Measurements from ENCODE around the gene FRAT2. TPM values are rescaled to one million over a fixed set of nuclear protein-coding genes. Genes with fewer than 3 reads are reported as not detected.

The FRAT2 gene
- polyA plus RNA-seq, 1 donor from 2014 or later, result 7.3 TPM

- Mint-ChIP-seq H3K27ac (peak overlapping the region in 2 of 3 donors; percentile 79 to 99), H3K36me3 (peaks cover 3% of the 10 kb centered on the region), H3K9me3 (no peaks in the 10 kb centered on the region), H3K4me1 (peaks cover 17 to 30% (median 24%) of the 10 kb centered on the region in 3 donors), H3K4me3 (peak overlapping the region in 1 of 4 donors; percentile 95), H3K27me3 (no peaks in the 10 kb centered on the region)
These were observed 2.7 kb upstream of the FRAT2 start for GRCh38 chr10:97336942-97337831.

- Mint-ChIP-seq H3K4me1 (peaks cover 20 to 35% (median 31%) of the 10 kb centered on the region in 3 donors), H3K4me3 (peak overlapping the region; percentile 55 to 95 (median 78)), H3K36me3 (peaks cover 3% of the 10 kb centered on the region), H3K27ac (peak overlapping the region in 2 of 3 donors; percentile 79 to 99), H3K27me3 (no peaks in the 10 kb centered on the region), H3K9me3 (no peaks in the 10 kb centered on the region)
These were observed 1.9 kb upstream of the FRAT2 start for GRCh38 chr10:97336446-97336845.

DNA sequence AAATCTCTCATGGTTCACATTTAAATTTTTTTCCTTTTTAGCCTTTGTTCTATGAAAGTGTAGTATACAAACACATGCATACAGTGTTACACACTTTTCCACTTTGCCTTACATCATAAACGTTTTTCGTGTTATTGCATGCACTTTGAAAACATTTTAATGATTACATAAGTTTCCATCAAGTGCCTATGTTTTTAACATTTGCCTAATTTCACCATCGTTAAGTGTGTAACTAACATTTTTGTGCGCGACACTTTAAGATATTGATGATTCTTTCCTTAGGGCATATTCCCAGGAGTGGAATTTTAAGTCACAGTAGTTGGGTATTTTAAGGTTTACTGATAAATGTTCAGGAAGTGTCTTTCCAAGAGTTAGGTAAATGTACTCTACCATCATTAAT, 1.5 kb upstream of the FRAT2 start:
- H3K9me3 Mint-ChIP-seq, result no peaks in the 10 kb centered on the region
- no peaks in the 10 kb centered on the region for H3K27me3 Mint-ChIP-seq
- H3K4me1 Mint-ChIP-seq, result peaks cover 24 to 40% (median 35%) of the 10 kb centered on the region in 3 donors
- H3K27ac Mint-ChIP-seq, result peak overlapping the region; percentile 46 to 99 (median 79)
- H3K36me3 Mint-ChIP-seq, result peaks cover 3% of the 10 kb centered on the region
- peak overlapping the region; percentile 55 to 95 (median 78) for H3K4me3 Mint-ChIP-seq

- Mint-ChIP-seq H3K36me3 (peaks cover 3% of the 10 kb centered on the region), H3K4me1 (peaks cover 24 to 40% (median 36%) of the 10 kb centered on the region in 3 donors), H3K27ac (peak overlapping the region in 2 of 3 donors; percentile 81 to 99), H3K4me3 (peak overlapping the region; percentile 83 to 95 (median 91)), H3K9me3 (no peaks in the 10 kb centered on the region), H3K27me3 (no peaks in the 10 kb centered on the region)
These were observed 675 bp upstream of the FRAT2 start for GRCh38 chr10:97335188-97335619.

- Mint-ChIP-seq H3K36me3 (peaks cover 3% of the 10 kb centered on the region), H3K9me3 (no peaks in the 10 kb centered on the region), H3K4me1 (peaks cover 26 to 47% (median 44%) of the 10 kb centered on the region in 3 donors), H3K27ac (peak overlapping the region; percentile 84 to 98 (median 89)), H3K27me3 (no peaks in the 10 kb centered on the region), H3K4me3 (peak overlapping the region; percentile 90 to 97 (median 96))
These were observed 744 bp downstream of the FRAT2 start for GRCh38 chr10:97333601-97334369.

DNA sequence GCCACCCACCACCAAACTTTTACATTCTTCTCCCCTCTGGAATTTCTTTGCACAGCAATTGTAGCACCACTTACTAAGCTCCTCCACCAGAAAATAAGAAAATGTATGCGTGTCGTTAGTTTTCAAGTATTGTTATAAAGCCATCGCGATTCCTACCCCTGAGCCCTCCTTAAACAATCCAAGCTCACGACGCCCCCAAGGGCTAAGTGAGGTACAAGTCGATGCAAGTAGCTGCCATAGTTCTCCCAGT, 1.3 kb downstream of the FRAT2 start:
- no peaks in the 10 kb centered on the region for H3K27me3 Mint-ChIP-seq
- peaks cover 3% of the 10 kb centered on the region for H3K36me3 Mint-ChIP-seq
- no peaks in the 10 kb centered on the region for H3K9me3 Mint-ChIP-seq
- peak overlapping the region; percentile 84 to 98 (median 89) for H3K27ac Mint-ChIP-seq
- H3K4me3 Mint-ChIP-seq, result peak overlapping the region; percentile 90 to 97 (median 96)
- peaks cover 26 to 49% (median 46%) of the 10 kb centered on the region in 3 donors for H3K4me1 Mint-ChIP-seq

DNA sequence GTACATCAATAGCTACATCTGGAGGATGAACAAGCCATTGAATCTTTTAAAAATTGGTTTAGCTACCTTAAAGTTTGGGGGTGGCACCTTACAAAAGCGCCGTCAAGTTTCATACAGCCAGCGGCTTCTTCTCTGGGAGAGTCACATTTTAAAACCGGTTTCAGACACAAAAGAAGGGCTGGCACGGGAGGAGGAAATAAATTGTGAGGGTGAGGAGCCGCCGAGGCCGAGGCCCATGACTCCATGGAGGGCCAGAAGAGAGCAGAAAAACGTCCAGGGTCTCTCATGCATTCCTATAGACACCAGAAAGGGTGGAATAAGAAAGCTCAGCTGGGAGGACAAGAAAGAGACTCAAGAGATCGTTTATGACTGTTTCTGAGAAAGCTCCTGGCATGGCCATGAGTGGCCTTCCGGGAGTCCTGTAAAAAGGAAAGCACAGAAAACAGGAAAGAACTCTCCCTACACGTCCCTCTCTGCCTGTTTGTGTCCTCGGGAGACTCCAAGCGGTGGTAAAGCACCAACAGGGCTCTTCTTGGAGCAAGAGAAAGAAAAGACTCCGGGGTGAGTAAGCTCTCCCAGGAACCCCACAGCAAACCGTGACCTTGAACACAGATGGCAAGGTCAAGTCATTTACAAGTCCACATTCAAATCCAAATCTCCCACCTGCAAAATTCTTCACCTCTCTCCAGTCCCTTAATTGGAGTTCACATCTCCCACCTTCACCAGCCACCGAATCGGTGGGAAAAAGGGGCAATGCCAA, 1.8 kb downstream of the FRAT2 start:
- Mint-ChIP-seq H3K4me3 (peak overlapping the region; percentile 90 to 97 (median 96)), H3K27me3 (no peaks in the 10 kb centered on the region), H3K27ac (peak overlapping the region; percentile 84 to 98 (median 89)), H3K9me3 (no peaks in the 10 kb centered on the region), H3K36me3 (peaks cover 3% of the 10 kb centered on the region), H3K4me1 (peaks cover 28 to 49% (median 46%) of the 10 kb centered on the region in 3 donors)

- H3K27me3 Mint-ChIP-seq, result no peaks in the 10 kb centered on the region
- peak overlapping the region in 2 of 3 donors; percentile 80 to 94 for H3K27ac Mint-ChIP-seq
- H3K4me3 Mint-ChIP-seq, result peak overlapping the region; percentile 30 to 97 (median 86)
- H3K9me3 Mint-ChIP-seq, result no peaks in the 10 kb centered on the region
- H3K4me1 Mint-ChIP-seq, result peaks cover 28 to 45% (median 39%) of the 10 kb centered on the region in 3 donors
- H3K36me3 Mint-ChIP-seq, result peaks cover 3% of the 10 kb centered on the region
These were observed 3.3 kb downstream of the FRAT2 start for GRCh38 chr10:97331153-97331703.

- Mint-ChIP-seq H3K4me3 (peak overlapping the region in 2 of 4 donors; percentile 5 to 97), H3K9me3 (no peaks in the 10 kb centered on the region), H3K27ac (peak overlapping the region in 2 of 3 donors; percentile 76), H3K4me1 (peaks cover 24 to 41% (median 37%) of the 10 kb centered on the region in 3 donors), H3K36me3 (peaks cover 3% of the 10 kb centered on the region), H3K27me3 (no peaks in the 10 kb centered on the region)
These were observed 4.8 kb downstream of the FRAT2 start for GRCh38 chr10:97329766-97330165.

GRCh38 chr10:97328646-97329453, 5.7 kb downstream of the FRAT2 start:
- H3K4me1 Mint-ChIP-seq, result peaks cover 24 to 41% (median 37%) of the 10 kb centered on the region in 3 donors
- peaks cover 3% of the 10 kb centered on the region for H3K36me3 Mint-ChIP-seq
- H3K9me3 Mint-ChIP-seq, result no peaks in the 10 kb centered on the region
- no peak overlapping the region for H3K27ac Mint-ChIP-seq
- no peaks in the 10 kb centered on the region for H3K27me3 Mint-ChIP-seq
- peak overlapping the region in 2 of 4 donors; percentile 8 to 30 for H3K4me3 Mint-ChIP-seq

GRCh38 chr10:97327348-97328294, 6.9 kb downstream of the FRAT2 start:
- peaks cover 16 to 32% (median 28%) of the 10 kb centered on the region in 3 donors for H3K4me1 Mint-ChIP-seq
- H3K9me3 Mint-ChIP-seq, result no peaks in the 10 kb centered on the region
- H3K4me3 Mint-ChIP-seq, result peak overlapping the region in 1 of 4 donors; percentile 58
- H3K27ac Mint-ChIP-seq, result peak overlapping the region in 2 of 3 donors; percentile 72 to 76
- no peaks in the 10 kb centered on the region for H3K36me3 Mint-ChIP-seq
- no peaks in the 10 kb centered on the region for H3K27me3 Mint-ChIP-seq

DNA sequence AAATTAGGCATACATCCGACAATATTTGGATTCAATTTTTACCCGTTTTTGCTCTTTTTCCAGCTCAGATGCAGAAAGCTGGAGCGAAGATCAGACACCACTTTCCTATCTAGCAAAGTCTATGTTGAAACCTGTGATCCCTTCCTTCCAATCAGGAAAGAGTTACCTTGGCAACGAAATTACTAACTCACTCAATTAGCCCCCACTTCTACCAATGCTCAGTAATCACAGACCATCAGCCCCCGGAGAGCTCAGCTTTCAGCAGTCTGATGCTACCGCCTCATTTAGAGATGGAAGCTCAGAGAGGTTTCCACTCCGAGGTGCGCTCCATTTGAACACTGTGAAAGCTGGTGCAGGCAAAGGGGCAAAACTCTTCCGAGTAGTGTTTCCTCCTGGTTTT, 8.8 kb downstream of the FRAT2 start:
- peak overlapping the region in 1 of 4 donors; percentile 5 for H3K4me3 Mint-ChIP-seq
- no peaks in the 10 kb centered on the region for H3K27me3 Mint-ChIP-seq
- no peak overlapping the region for H3K27ac Mint-ChIP-seq
- H3K36me3 Mint-ChIP-seq, result no peaks in the 10 kb centered on the region
- no peaks in the 10 kb centered on the region for H3K9me3 Mint-ChIP-seq
- peaks cover 15 to 30% (median 29%) of the 10 kb centered on the region in 3 donors for H3K4me1 Mint-ChIP-seq

DNA sequence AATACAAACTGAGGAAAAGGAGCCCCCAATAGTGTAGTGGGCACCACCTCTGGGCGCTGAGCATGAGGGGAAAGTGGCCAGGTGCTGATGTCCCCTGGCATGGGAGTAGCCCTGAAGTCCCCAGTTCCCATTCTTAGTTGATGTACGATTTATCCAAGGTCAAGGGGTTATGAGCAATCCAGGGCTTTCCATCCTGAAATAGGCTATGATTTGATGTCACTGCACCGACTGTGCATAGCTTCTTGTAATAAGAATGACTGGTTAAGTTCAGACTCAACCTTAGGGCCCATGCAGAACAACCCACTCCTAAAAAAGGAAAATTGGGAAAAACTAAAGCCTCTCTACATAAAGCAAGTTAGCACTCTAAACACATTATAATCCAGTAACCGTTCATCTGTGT, 11.0 kb downstream of the FRAT2 start:
- no peaks in the 10 kb centered on the region for H3K9me3 Mint-ChIP-seq
- peak overlapping the region in 1 of 4 donors; percentile 68 for H3K4me3 Mint-ChIP-seq
- no peaks in the 10 kb centered on the region for H3K27me3 Mint-ChIP-seq
- no peaks in the 10 kb centered on the region for H3K36me3 Mint-ChIP-seq
- H3K4me1 Mint-ChIP-seq, result peaks cover 23 to 34% (median 26%) of the 10 kb centered on the region in 3 donors
- H3K27ac Mint-ChIP-seq, result peak overlapping the region in 2 of 3 donors; percentile 12 to 18
